ENCODE results near the gene NEK3.
"Not testable (repeated sequence)": the region's sequence is repeated elsewhere in the genome, so short reads cannot be mapped to it uniquely, and the experiment has no call there.

NEK3 gene

GRCh38 chr13:52105841-52106240 lies 53.6 kb downstream of the NEK3 start:
- Histone ChIP-seq H3K27me3 (ENCODE audit: insufficient read depth, poor library complexity, severe bottlenecking) (no peaks in the 10 kb centered on the region), H3K27ac (ENCODE audit: poor library complexity, severe bottlenecking) (no peak overlapping the region), H3K9me3 (ENCODE audit: severe bottlenecking) (no peaks in the 10 kb centered on the region), H3K4me3 (ENCODE audit: severe bottlenecking) (no peak overlapping the region), H3K4me1 (ENCODE audit: insufficient read depth, poor library complexity, severe bottlenecking) (peaks cover 7% of the 10 kb centered on the region), H3K36me3 (ENCODE audit: low read depth) (no peaks in the 10 kb centered on the region)
- TF ChIP-seq CTCF (IDR thresholded peaks at IDR 0.05; ENCODE audit: poor library complexity, severe bottlenecking): no peak
- DNase-seq (ENCODE audit: low spot score) (no peak), ATAC-seq (ENCODE audit: low read depth) (no peak)

- no peaks in the 10 kb centered on the region for H3K36me3 ChIP-seq (ENCODE audit: low read depth)
- ATAC-seq (ENCODE audit: low read depth) (no peak), DNase-seq (ENCODE audit: low spot score) (no peak)
- H3K4me3 ChIP-seq (ENCODE audit: severe bottlenecking): no peak overlapping the region
- no peak overlapping the region for H3K27ac ChIP-seq (ENCODE audit: poor library complexity, severe bottlenecking)
- H3K9me3 ChIP-seq (ENCODE audit: severe bottlenecking): no peaks in the 10 kb centered on the region
- no peak for TF ChIP-seq CTCF (IDR thresholded peaks at IDR 0.05; ENCODE audit: poor library complexity, severe bottlenecking)
- H3K4me1 ChIP-seq (ENCODE audit: insufficient read depth, poor library complexity, severe bottlenecking): peaks cover 7% of the 10 kb centered on the region
- H3K27me3 ChIP-seq (ENCODE audit: insufficient read depth, poor library complexity, severe bottlenecking): no peaks in the 10 kb centered on the region
These were observed 54.8 kb downstream of the NEK3 start for GRCh38 chr13:52104624-52105023.

GRCh38 chr13:52103386-52103785 lies 56.0 kb downstream of the NEK3 start:
- Histone ChIP-seq H3K4me1 (ENCODE audit: insufficient read depth, poor library complexity, severe bottlenecking) (peaks cover 7% of the 10 kb centered on the region), H3K27ac (ENCODE audit: poor library complexity, severe bottlenecking) (no peak overlapping the region), H3K27me3 (ENCODE audit: insufficient read depth, poor library complexity, severe bottlenecking) (no peaks in the 10 kb centered on the region), H3K36me3 (ENCODE audit: low read depth) (no peaks in the 10 kb centered on the region), H3K4me3 (ENCODE audit: severe bottlenecking) (no peak overlapping the region), H3K9me3 (ENCODE audit: severe bottlenecking) (no peaks in the 10 kb centered on the region)
- no peak for DNase-seq (ENCODE audit: low spot score)
- no peak for ATAC-seq (ENCODE audit: low read depth)
- no peak for TF ChIP-seq CTCF (IDR thresholded peaks at IDR 0.05; ENCODE audit: poor library complexity, severe bottlenecking)

DNA sequence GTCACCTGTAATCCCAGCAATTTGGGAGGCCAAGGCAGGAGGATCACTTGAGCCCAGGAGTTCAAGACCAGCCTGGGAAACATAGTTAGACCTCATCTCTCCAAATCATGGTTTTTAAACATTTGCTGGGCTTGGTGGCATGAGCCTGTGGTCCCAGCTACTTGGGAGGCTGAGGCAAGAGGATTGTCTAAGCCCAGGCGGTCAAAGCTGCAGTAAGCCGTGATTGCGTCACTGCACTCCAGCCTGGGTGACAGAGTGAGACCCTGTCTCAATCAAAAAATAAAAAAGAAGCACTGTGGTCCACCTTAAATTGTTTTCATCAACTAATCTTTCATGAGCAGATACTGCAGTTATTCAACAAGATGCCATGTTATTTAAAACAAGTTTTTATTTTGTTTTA lies 57.0 kb downstream of the NEK3 start:
- ATAC-seq (ENCODE audit: low read depth); DNase-seq (ENCODE audit: low spot score); H3K4me3 ChIP-seq (ENCODE audit: severe bottlenecking); H3K36me3 ChIP-seq (ENCODE audit: low read depth); H3K27ac ChIP-seq (ENCODE audit: poor library complexity, severe bottlenecking); H3K27me3 ChIP-seq (ENCODE audit: insufficient read depth, poor library complexity, severe bottlenecking); H3K9me3 ChIP-seq (ENCODE audit: severe bottlenecking); H3K4me1 ChIP-seq (ENCODE audit: insufficient read depth, poor library complexity, severe bottlenecking): not testable (repeated sequence)

DNA sequence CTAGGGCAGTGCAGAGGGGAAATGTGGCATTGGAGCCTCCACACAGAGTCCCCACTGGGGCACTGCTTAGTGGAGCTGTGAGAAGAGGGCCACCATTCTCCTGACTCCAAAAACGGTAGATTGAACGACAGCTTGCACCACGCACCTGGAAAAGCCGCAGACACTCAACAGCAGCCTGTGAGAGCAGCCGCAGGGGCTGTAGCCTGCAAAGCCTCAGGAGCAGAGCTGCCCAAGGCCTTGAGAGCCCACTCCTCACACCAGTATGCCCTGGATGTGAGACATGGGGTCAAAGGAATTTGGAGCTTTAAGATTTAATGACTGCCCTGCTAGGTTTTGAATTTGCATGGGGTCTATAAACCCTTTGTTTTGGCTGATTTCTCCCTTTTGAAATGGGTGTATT lies 62.2 kb downstream of the NEK3 start:
- H3K27ac ChIP-seq (ENCODE audit: poor library complexity, severe bottlenecking): no peak overlapping the region
- ATAC-seq (ENCODE audit: low read depth): no peak

More for the DNA sequence above, 62.2 kb downstream of the NEK3 start:
- no peaks in the 10 kb centered on the region for H3K9me3 ChIP-seq (ENCODE audit: severe bottlenecking)
- H3K27me3 ChIP-seq (ENCODE audit: insufficient read depth, poor library complexity, severe bottlenecking): no peaks in the 10 kb centered on the region
- TF ChIP-seq CTCF (IDR thresholded peaks at IDR 0.05; ENCODE audit: poor library complexity, severe bottlenecking): no peak
- H3K4me1 ChIP-seq (ENCODE audit: insufficient read depth, poor library complexity, severe bottlenecking): no peaks in the 10 kb centered on the region
- no peak overlapping the region for H3K4me3 ChIP-seq (ENCODE audit: severe bottlenecking)
- no peaks in the 10 kb centered on the region for H3K36me3 ChIP-seq (ENCODE audit: low read depth)
- DNase-seq (ENCODE audit: low spot score): no peak

All from RWPE2 (cell line).